ENCODE results near the gene LYRM4. TPM values are rescaled to one million over a fixed set of nuclear protein-coding genes. Genes with fewer than 3 reads are reported as not detected.

LYRM4 gene
- total RNA-seq, 1 experiment from 2014 or later = 37.0 TPM

GRCh38 chr6:5202941-5203340 lies 57.8 kb downstream of the LYRM4 start:
- Histone ChIP-seq H3K9me2 (ENCODE audit: insufficient read depth) (no peaks in the 10 kb centered on the region; the same call in 1 of the 2 replicates), H4K20me1 (ENCODE audit: insufficient read depth) (no peaks in the 10 kb centered on the region), H3F3A (ENCODE audit: insufficient read depth, low read depth) (no peaks in the 10 kb centered on the region), H3K27me3 (ENCODE audit: insufficient read depth, low read depth) (no peaks in the 10 kb centered on the region), H3K36me3 (ENCODE audit: low read depth) (no peaks in the 10 kb centered on the region), H3K4me2 (no peak overlapping the region), H3K4me3 (no peak overlapping the region), H3K27ac (no peak overlapping the region), H2AFZ (no peak overlapping the region), H3K9me3 (ENCODE audit: insufficient read depth, low read depth) (no peaks in the 10 kb centered on the region), H3K4me1 (replicated peaks; ENCODE audit: insufficient read depth) (0 out of 2 replicates have a peak, but pooled peaks cover 7% of the 10 kb centered on the region), H3K79me2 (ENCODE audit: low read depth) (no peaks in the 10 kb centered on the region)
- no peak for TF ChIP-seq EZH2 (IDR thresholded peaks at IDR 0.05; ENCODE audit: low read depth)
- TF ChIP-seq, protein P1, sequence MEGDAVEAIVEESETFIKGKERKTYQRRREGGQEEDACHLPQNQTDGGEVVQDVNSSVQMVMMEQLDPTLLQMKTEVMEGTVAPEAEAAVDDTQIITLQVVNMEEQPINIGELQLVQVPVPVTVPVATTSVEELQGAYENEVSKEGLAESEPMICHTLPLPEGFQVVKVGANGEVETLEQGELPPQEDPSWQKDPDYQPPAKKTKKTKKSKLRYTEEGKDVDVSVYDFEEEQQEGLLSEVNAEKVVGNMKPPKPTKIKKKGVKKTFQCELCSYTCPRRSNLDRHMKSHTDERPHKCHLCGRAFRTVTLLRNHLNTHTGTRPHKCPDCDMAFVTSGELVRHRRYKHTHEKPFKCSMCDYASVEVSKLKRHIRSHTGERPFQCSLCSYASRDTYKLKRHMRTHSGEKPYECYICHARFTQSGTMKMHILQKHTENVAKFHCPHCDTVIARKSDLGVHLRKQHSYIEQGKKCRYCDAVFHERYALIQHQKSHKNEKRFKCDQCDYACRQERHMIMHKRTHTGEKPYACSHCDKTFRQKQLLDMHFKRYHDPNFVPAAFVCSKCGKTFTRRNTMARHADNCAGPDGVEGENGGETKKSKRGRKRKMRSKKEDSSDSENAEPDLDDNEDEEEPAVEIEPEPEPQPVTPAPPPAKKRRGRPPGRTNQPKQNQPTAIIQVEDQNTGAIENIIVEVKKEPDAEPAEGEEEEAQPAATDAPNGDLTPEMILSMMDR (conservative IDR thresholded peaks at IDR 0.05) = no peak
- no peak for DNase-seq
- intact Hi-C loops (cut with micrococcal nuclease; ENCODE audit: unreplicated experiment) = no loop called here
- ChIA-PET POLR2A (ENCODE audit: unreplicated experiment) (no interaction called here), CTCF (no interaction called here)
- no TSS peak for BruUV-seq (replicated peaks)

DNA sequence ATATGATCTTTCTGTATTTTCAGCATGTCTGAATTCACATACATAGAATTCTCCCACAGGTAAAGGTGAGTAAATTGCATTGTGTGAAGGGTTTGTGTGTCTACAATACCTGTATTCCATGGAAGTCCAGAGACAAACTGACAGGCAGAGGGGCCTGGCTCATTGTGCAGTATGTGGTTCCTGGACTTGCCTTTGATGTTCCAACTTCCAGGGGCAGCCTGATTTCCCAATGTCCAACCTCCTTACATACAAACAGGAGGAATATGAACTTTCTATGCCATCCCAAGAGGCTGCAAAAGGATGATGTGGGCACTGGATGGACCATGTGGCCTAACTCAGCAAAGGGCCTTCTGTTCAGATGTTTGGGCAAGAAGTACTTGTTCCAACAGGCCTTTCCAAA lies 58.5 kb downstream of the LYRM4 start:
- Histone ChIP-seq H3K9me3 (ENCODE audit: insufficient read depth, low read depth) (no peaks in the 10 kb centered on the region), H4K20me1 (ENCODE audit: insufficient read depth) (no peaks in the 10 kb centered on the region), H3K4me2 (no peak overlapping the region), H3K27ac (no peak overlapping the region), H3K4me1 (replicated peaks; ENCODE audit: insufficient read depth) (0 out of 2 replicates have a peak, but pooled peaks cover 7% of the 10 kb centered on the region), H3K27me3 (ENCODE audit: insufficient read depth, low read depth) (no peaks in the 10 kb centered on the region), H3K36me3 (ENCODE audit: low read depth) (no peaks in the 10 kb centered on the region), H3K9me2 (ENCODE audit: insufficient read depth) (no peaks in the 10 kb centered on the region; the same call in 1 of the 2 replicates), H3K4me3 (no peak overlapping the region), H2AFZ (no peak overlapping the region), H3K79me2 (ENCODE audit: low read depth) (no peaks in the 10 kb centered on the region), H3F3A (ENCODE audit: insufficient read depth, low read depth) (no peaks in the 10 kb centered on the region)
- no peak for DNase-seq
- ChIA-PET CTCF (no interaction called here), POLR2A (ENCODE audit: unreplicated experiment) (no interaction called here)
- BruUV-seq (replicated peaks) = no TSS peak
- no peak for TF ChIP-seq EZH2 (IDR thresholded peaks at IDR 0.05; ENCODE audit: low read depth)
- TF ChIP-seq, protein P1 (conservative IDR thresholded peaks at IDR 0.05) = no peak
- intact Hi-C loops (cut with micrococcal nuclease; ENCODE audit: unreplicated experiment) = no loop called here

GRCh38 chr6:5201271-5201670 lies 59.5 kb downstream of the LYRM4 start:
- POLR2A ChIA-PET (ENCODE audit: unreplicated experiment) = interaction anchor here (0.6 kb wide), 1 partner anchor 49 kb away, joined by 4 read pairs; no protein-coding TSS in a partner anchor
- TF ChIP-seq, protein P1 (conservative IDR thresholded peaks at IDR 0.05) = no peak
- no peak for TF ChIP-seq EZH2 (IDR thresholded peaks at IDR 0.05; ENCODE audit: low read depth)
- 0 out of 2 replicates have a peak, but pooled peaks cover 7% of the 10 kb centered on the region for H3K4me1 ChIP-seq (replicated peaks; ENCODE audit: insufficient read depth)
- no peaks in the 10 kb centered on the region for H3F3A ChIP-seq (ENCODE audit: insufficient read depth, low read depth)
- H4K20me1 ChIP-seq (ENCODE audit: insufficient read depth) = no peaks in the 10 kb centered on the region
- no peak overlapping the region for H3K4me3 ChIP-seq
- no peaks in the 10 kb centered on the region for H3K36me3 ChIP-seq (ENCODE audit: low read depth)
- BruUV-seq (replicated peaks) = no TSS peak
- no peaks in the 10 kb centered on the region for H3K79me2 ChIP-seq (ENCODE audit: low read depth)
- no peak for DNase-seq
- no peaks in the 10 kb centered on the region for H3K9me3 ChIP-seq (ENCODE audit: insufficient read depth, low read depth)
- intact Hi-C loops (cut with micrococcal nuclease; ENCODE audit: unreplicated experiment) = no loop called here
- CTCF ChIA-PET = no interaction called here
- no peaks in the 10 kb centered on the region; the same call in 1 of the 2 replicates for H3K9me2 ChIP-seq (ENCODE audit: insufficient read depth)
- no peaks in the 10 kb centered on the region for H3K27me3 ChIP-seq (ENCODE audit: insufficient read depth, low read depth)
- H2AFZ ChIP-seq = no peak overlapping the region
- no peak overlapping the region for H3K4me2 ChIP-seq
- H3K27ac ChIP-seq = no peak overlapping the region
